HT-29 (cell line): Measurements from ENCODE around the gene CCDC28B. TPM values are rescaled to one million over a fixed set of nuclear protein-coding genes. Genes with fewer than 3 reads are reported as not detected.

Source experiments
- DNase-seq: peaks from one replicate; pipeline ENCODE4 v3.0.0-alpha.2; 2015; ENCODE audit warnings: low spot score
- total RNA-seq: library from RNA; depleted of rRNA; stranded (reverse); fragments of >200 nt; shearing (Covaris generic); gene quantifications from 2 replicates; pipeline ENCODE4 v1.2.3, GENCODE V29; 2014

Gene CCDC28B
- total RNA-seq, 1 experiment from 2014 or later, result 12.3 TPM

GRCh38 chr1:32194984-32195383 lies 5.4 kb upstream of the CCDC28B start:
- DNase-seq, result no peak

- no peak for DNase-seq
Observed at GRCh38 chr1:32195531-32195930, 4.9 kb upstream of the CCDC28B start.

GRCh38 chr1:32195972-32196823 lies 4.2 kb upstream of the CCDC28B start:
- no peak for DNase-seq

- no peak for DNase-seq
Observed at GRCh38 chr1:32197074-32197473, 3.3 kb upstream of the CCDC28B start.

- no peak for DNase-seq
Observed at GRCh38 chr1:32197837-32198236, 2.6 kb upstream of the CCDC28B start.

GRCh38 chr1:32198237-32199042 lies 2.0 kb upstream of the CCDC28B start:
- no peak for DNase-seq

GRCh38 chr1:32199043-32199716 lies 1.2 kb upstream of the CCDC28B start:
- no peak for DNase-seq

- no peak for DNase-seq
Observed at GRCh38 chr1:32199717-32200072, 700 bp upstream of the CCDC28B start.

GRCh38 chr1:32201011-32201855 lies 838 bp downstream of the CCDC28B start:
- peak; percentile 40 for DNase-seq

- peak; percentile 51 for DNase-seq
Observed at GRCh38 chr1:32204943-32205361, 4.6 kb downstream of the CCDC28B start.

- DNase-seq, result peak; percentile 93
Observed at GRCh38 chr1:32205401-32206370, 5.3 kb downstream of the CCDC28B start, which contains the start of gene IQCC. Gene IQCC, plus strand, starts transcription at chr1:32205671. Its CDS starts 11 bp downstream, at chr1:32205682.

GRCh38 chr1:32208469-32208868 lies 8.1 kb downstream of the CCDC28B start:
- DNase-seq, result no peak

GRCh38 chr1:32208891-32209328 lies 8.5 kb downstream of the CCDC28B start, which contains the start of gene DCDC2B:
Gene DCDC2B, plus strand, starts transcription at chr1:32209089. Its CDS starts 5 bp downstream, at chr1:32209094.
- peak; percentile 99 for DNase-seq

GRCh38 chr1:32215629-32216480 lies 15.5 kb downstream of the CCDC28B start:
- DNase-seq, result peak; percentile 79

GRCh38 chr1:32216566-32216965 lies 16.2 kb downstream of the CCDC28B start:
- DNase-seq, result no peak

GRCh38 chr1:32219022-32219421 lies 18.6 kb downstream of the CCDC28B start:
- no peak for DNase-seq

GRCh38 chr1:32220746-32221580 lies 20.6 kb downstream of the CCDC28B start:
- no peak for DNase-seq

GRCh38 chr1:32221581-32221979 lies 21.2 kb downstream of the CCDC28B start:
- no peak for DNase-seq
